GM21786 (cell line): Measurements from ENCODE around the gene CEP192.
"Not testable (repeated sequence)": the region's sequence is repeated elsewhere in the genome, so short reads cannot be mapped to it uniquely, and the experiment has no call there.

ENCODE experiments used
- ATAC-seq: cut with Tn5 transposase; IDR thresholded peaks from one replicate; pipeline ENCODE4 v1.9.1; 2021; ENCODE audit not compliant: unreplicated experiment

CEP192 gene

GRCh38 chr18:13028869-13029268 is 37.7 kb downstream of the CEP192 start:
- ATAC-seq = no peak

- no peak for ATAC-seq
These were observed 41.0 kb downstream of the CEP192 start for GRCh38 chr18:13032173-13032572.

- ATAC-seq = no peak
These were observed 44.2 kb downstream of the CEP192 start for GRCh38 chr18:13035249-13035914.

- no peak for ATAC-seq
These were observed 45.6 kb downstream of the CEP192 start for GRCh38 chr18:13036622-13037320.

- no peak for ATAC-seq
These were observed 48.6 kb downstream of the CEP192 start for GRCh38 chr18:13039806-13040205.

GRCh38 chr18:13043066-13043465 is 51.9 kb downstream of the CEP192 start:
- ATAC-seq = no peak

GRCh38 chr18:13048061-13048595 is 57.0 kb downstream of the CEP192 start:
- ATAC-seq = no peak

GRCh38 chr18:13051159-13051558 is 60.0 kb downstream of the CEP192 start:
- ATAC-seq = no peak

GRCh38 chr18:13051950-13052349 is 60.8 kb downstream of the CEP192 start:
- ATAC-seq = no peak

GRCh38 chr18:13054336-13054735 is 63.2 kb downstream of the CEP192 start:
- no peak for ATAC-seq

GRCh38 chr18:13061630-13062189 is 70.5 kb downstream of the CEP192 start:
- no peak for ATAC-seq

GRCh38 chr18:13067124-13067523 is 76.0 kb downstream of the CEP192 start:
- ATAC-seq = no peak

GRCh38 chr18:13067966-13068365 is 76.8 kb downstream of the CEP192 start:
- ATAC-seq = no peak

- ATAC-seq = no peak
These were observed 79.3 kb downstream of the CEP192 start for GRCh38 chr18:13070460-13070859.

GRCh38 chr18:13076886-13077285 is 85.7 kb downstream of the CEP192 start:
- ATAC-seq = no peak

- ATAC-seq = no peak
These were observed 86.3 kb downstream of the CEP192 start for GRCh38 chr18:13077473-13077872.

GRCh38 chr18:13078065-13078464 is 86.9 kb downstream of the CEP192 start:
- not testable (repeated sequence) for ATAC-seq

GRCh38 chr18:13086906-13087305 is 95.7 kb downstream of the CEP192 start:
- ATAC-seq = no peak

GRCh38 chr18:13095466-13095865 is 104.3 kb downstream of the CEP192 start:
- no peak for ATAC-seq

GRCh38 chr18:13096232-13096631 is 105.1 kb downstream of the CEP192 start:
- no peak for ATAC-seq

GRCh38 chr18:13096719-13097118 is 105.6 kb downstream of the CEP192 start:
- no peak for ATAC-seq

- ATAC-seq = not testable (repeated sequence)
These were observed 106.9 kb downstream of the CEP192 start for GRCh38 chr18:13098104-13098503.
